Fibroblast of mammary gland (primary cell): ENCODE measurements around the gene ARHGEF1.
"Not testable (repeated sequence)": the region's sequence is repeated elsewhere in the genome, so short reads cannot be mapped to it uniquely, and the experiment has no call there.

Experiments
- DNase-seq: peaks from one replicate; pipeline ENCODE4 v3.0.0-alpha.2; 2010; ENCODE audit warnings: low read depth
- H3K4me3 ChIP-seq: 2 replicates; pipeline ENCODE4 v1.5.1; 2011; ENCODE audit warnings: low read depth, mild to moderate bottlenecking, low read length, moderate library complexity; ENCODE audit not compliant: control insufficient read depth
- CTCF ChIP-seq: conservative IDR thresholded peaks from 2 replicates; pipeline ENCODE4 v1.5.1; 2011; ENCODE audit warnings: low read depth, low read length, inconsistent platforms; ENCODE audit not compliant: control insufficient read depth, insufficient read depth

Gene ARHGEF1

GRCh38 chr19:41910240-41910991 is 27.4 kb downstream of the ARHGEF1 start:
- H3K4me3 ChIP-seq, result no peak overlapping the region
- no peak for DNase-seq
- TF ChIP-seq CTCF, result no peak

GRCh38 chr19:41910992-41911888 is 28.3 kb downstream of the ARHGEF1 start:
- no peak for TF ChIP-seq CTCF
- DNase-seq, result no peak
- no peak overlapping the region for H3K4me3 ChIP-seq

DNA sequence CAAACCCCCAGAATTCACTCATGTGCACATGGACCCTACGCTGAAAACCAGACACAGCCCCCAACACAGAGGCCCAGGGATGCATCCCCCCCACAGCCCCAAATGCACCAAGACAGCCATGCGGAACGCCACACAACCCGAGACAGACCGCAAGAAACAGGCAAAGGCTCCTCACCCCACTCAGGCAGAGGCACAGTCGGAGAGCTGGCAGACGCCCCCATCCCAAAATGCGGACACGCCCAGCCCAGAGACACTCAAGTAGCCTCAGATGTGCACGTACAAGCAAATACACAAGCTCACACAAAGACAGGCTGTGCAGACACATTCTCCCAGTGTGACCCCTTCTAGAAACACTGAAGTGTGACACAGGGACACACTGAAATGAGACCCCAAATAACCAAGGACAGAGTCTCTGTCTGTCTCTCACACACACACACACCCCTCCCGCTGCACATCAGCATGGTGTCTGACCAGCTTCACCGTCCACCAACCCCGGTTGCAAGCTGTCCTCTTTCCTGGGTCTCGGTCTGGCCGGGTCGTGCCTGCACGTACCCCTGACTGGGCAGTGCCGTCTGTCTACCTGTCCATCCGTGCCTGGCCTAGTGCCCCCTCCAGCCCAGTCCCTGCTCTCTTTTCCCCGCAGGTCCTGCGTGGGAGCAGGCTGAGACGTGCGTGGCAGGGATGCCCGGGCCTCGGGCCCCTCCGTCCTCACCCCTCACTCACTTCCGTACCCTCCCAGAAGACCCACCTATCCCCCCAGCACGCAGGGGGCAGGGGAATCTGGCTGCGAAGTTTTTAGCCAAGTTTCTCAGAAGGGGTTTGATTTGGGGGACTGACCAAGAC is 29.1 kb downstream of the ARHGEF1 start:
- DNase-seq, result no peak
- TF ChIP-seq CTCF, result no peak
- no peak overlapping the region for H3K4me3 ChIP-seq

- no peak for TF ChIP-seq CTCF
- no peak for DNase-seq
- H3K4me3 ChIP-seq, result no peak overlapping the region
Observed at GRCh38 chr19:41912899-41913537, 30.0 kb downstream of the ARHGEF1 start.

- H3K4me3 ChIP-seq, result no peak overlapping the region
- no peak for DNase-seq
- TF ChIP-seq CTCF, result no peak
Observed at GRCh38 chr19:41913538-41914423, 30.8 kb downstream of the ARHGEF1 start.

DNA sequence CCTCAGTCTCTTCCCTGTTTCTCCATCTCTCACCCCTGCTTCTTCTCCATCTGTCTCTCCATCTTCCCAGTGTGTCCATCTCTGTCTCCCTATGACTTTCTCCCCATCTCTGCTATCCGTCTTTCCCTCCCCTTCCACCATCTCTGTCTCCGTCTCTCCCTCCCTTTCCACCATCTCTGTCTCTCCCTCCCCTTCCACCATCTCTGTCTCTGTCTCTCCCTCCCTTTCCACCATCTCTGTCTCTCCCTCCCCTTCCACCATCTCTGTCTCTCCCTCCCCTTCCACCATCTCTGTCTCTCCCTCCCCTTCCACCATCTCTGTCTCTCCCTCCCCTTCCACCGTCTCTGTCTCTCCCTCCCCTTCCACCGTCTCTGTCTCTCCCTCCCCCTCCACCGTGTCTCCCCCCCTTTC is 31.4 kb downstream of the ARHGEF1 start:
- not testable (repeated sequence) for H3K4me3 ChIP-seq, DNase-seq
